Muscle of arm (tissue), 12 donors: Measurements from ENCODE around the gene CPLANE1. TPM values are rescaled to one million over a fixed set of nuclear protein-coding genes. Genes with fewer than 3 reads are reported as not detected.
"Not testable (repeated sequence)": the region's sequence is repeated elsewhere in the genome, so short reads cannot be mapped to it uniquely, and the experiment has no call there.

Experiments
- DNase-seq: peaks from one replicate; pipeline ENCODE4 v3.0.0-alpha.2; 2013
- polyA plus RNA-seq, 12 donors: library from polyadenylated mRNA; unstranded; fragments of 120-200 nt; gene quantifications; one replicate each; pipeline ENCODE4 v1.2.1, GENCODE V29; 2013; ENCODE audit not compliant: insufficient read length in 12 of 12

The CPLANE1 gene
- polyA plus RNA-seq, 12 donors = 15.8 to 28.8 (median 19.4) TPM; not detected in 1

- DNase-seq = no peak
These were observed 127.7 kb downstream of the CPLANE1 start for GRCh38 chr5:37121465-37121864.

GRCh38 chr5:37121027-37121426 is 128.1 kb downstream of the CPLANE1 start:
- DNase-seq = no peak

GRCh38 chr5:37120270-37120669 is 128.9 kb downstream of the CPLANE1 start:
- no peak for DNase-seq

- no peak for DNase-seq
These were observed 132.8 kb downstream of the CPLANE1 start for GRCh38 chr5:37116359-37116758.

- DNase-seq = no peak
These were observed 136.7 kb downstream of the CPLANE1 start for GRCh38 chr5:37112383-37112991.

GRCh38 chr5:37111426-37112382 is 137.5 kb downstream of the CPLANE1 start:
- DNase-seq = no peak

- no peak for DNase-seq
These were observed 139.0 kb downstream of the CPLANE1 start for GRCh38 chr5:37110135-37110534.

GRCh38 chr5:37109338-37109737 is 139.8 kb downstream of the CPLANE1 start:
- no peak for DNase-seq

GRCh38 chr5:37103302-37103701 is 145.9 kb downstream of the CPLANE1 start:
- no peak for DNase-seq

- DNase-seq = not testable (repeated sequence)
These were observed 149.9 kb downstream of the CPLANE1 start for GRCh38 chr5:37099267-37099666.

- DNase-seq = not testable (repeated sequence)
These were observed 155.4 kb downstream of the CPLANE1 start for GRCh38 chr5:37093795-37094194.

GRCh38 chr5:37090781-37091180 is 158.4 kb downstream of the CPLANE1 start:
- no peak for DNase-seq

GRCh38 chr5:37090123-37090726 is 159.0 kb downstream of the CPLANE1 start:
- DNase-seq = no peak

GRCh38 chr5:37088009-37088408 is 161.2 kb downstream of the CPLANE1 start:
- DNase-seq = no peak

GRCh38 chr5:37086466-37087173 is 162.6 kb downstream of the CPLANE1 start:
- no peak for DNase-seq

GRCh38 chr5:37086026-37086425 is 163.2 kb downstream of the CPLANE1 start:
- not testable (repeated sequence) for DNase-seq

- DNase-seq = not testable (repeated sequence)
These were observed 166.2 kb downstream of the CPLANE1 start for GRCh38 chr5:37082977-37083376.

GRCh38 chr5:37080697-37081096 is 168.5 kb downstream of the CPLANE1 start:
- no peak for DNase-seq

- DNase-seq = no peak
These were observed 172.0 kb downstream of the CPLANE1 start for GRCh38 chr5:37077146-37077545.

- DNase-seq = no peak
These were observed 173.7 kb downstream of the CPLANE1 start for GRCh38 chr5:37075399-37075950.

- DNase-seq = peak; percentile 0
These were observed 177.1 kb downstream of the CPLANE1 start for GRCh38 chr5:37071901-37072581.
